Measurements from ENCODE around the gene CIAO3. TPM values are rescaled to one million over a fixed set of nuclear protein-coding genes. Genes with fewer than 3 reads are reported as not detected.

CIAO3 gene
- polyA plus RNA-seq, 1 donor from 2014 or later = 57.8 TPM

- H3K27ac ChIP-seq (ENCODE audit: low read length) = no peak overlapping the region
- no peaks in the 10 kb centered on the region for H3K79me2 ChIP-seq (replicated peaks; ENCODE audit: insufficient read depth, low read length)
- no peaks in the 10 kb centered on the region for H3K36me3 ChIP-seq (ENCODE audit: insufficient read depth, low read length)
- no peaks in the 10 kb centered on the region for H3K27me3 ChIP-seq (ENCODE audit: insufficient read depth, low read depth, low read length)
- no peaks in the 10 kb centered on the region for H3K9me3 ChIP-seq (ENCODE audit: low read length)
- no peaks in the 10 kb centered on the region for H4K20me1 ChIP-seq (ENCODE audit: insufficient read depth)
- no peak overlapping the region for H3K4me3 ChIP-seq (ENCODE audit: low read length)
- H3K9ac ChIP-seq (ENCODE audit: low read length) = no peak overlapping the region
- no peaks in the 10 kb centered on the region for H3K9me2 ChIP-seq (ENCODE audit: insufficient read depth, low read length)
- TF ChIP-seq CTCF (IDR thresholded peaks at IDR 0.05; ENCODE audit: poor library complexity, severe bottlenecking) (no peak), REST (IDR thresholded peaks at IDR 0.05; ENCODE audit: borderline replicate concordance) (no peak), MXI1 (conservative IDR thresholded peaks at IDR 0.05; ENCODE audit: poor library complexity, severe bottlenecking) (no peak), EP300 (conservative IDR thresholded peaks at IDR 0.05; ENCODE audit: poor library complexity, severe bottlenecking) (no peak)
- H3K4me2 ChIP-seq (ENCODE audit: low read length) = no peak overlapping the region
- no peaks in the 10 kb centered on the region for H3F3A ChIP-seq (ENCODE audit: insufficient read depth, low read length, poor library complexity, severe bottlenecking)
- no peak overlapping the region for H2AFZ ChIP-seq (ENCODE audit: low read depth, low read length)
Observed at GRCh38 chr16:765488-765865, 24.7 kb upstream of the CIAO3 start.

- Histone ChIP-seq H3K79me2 (replicated peaks; ENCODE audit: insufficient read depth, low read length) (no peaks in the 10 kb centered on the region), H3K27ac (ENCODE audit: low read length) (no peak overlapping the region), H4K20me1 (ENCODE audit: insufficient read depth) (no peaks in the 10 kb centered on the region), H3F3A (ENCODE audit: insufficient read depth, low read length, poor library complexity, severe bottlenecking) (no peaks in the 10 kb centered on the region), H3K27me3 (ENCODE audit: insufficient read depth, low read depth, low read length) (no peaks in the 10 kb centered on the region), H3K9me2 (ENCODE audit: insufficient read depth, low read length) (no peaks in the 10 kb centered on the region), H3K4me2 (ENCODE audit: low read length) (no peak overlapping the region), H3K4me3 (ENCODE audit: low read length) (no peak overlapping the region), H2AFZ (ENCODE audit: low read depth, low read length) (no peak overlapping the region), H3K9me3 (ENCODE audit: low read length) (no peaks in the 10 kb centered on the region), H3K9ac (ENCODE audit: low read length) (no peak overlapping the region), H3K36me3 (ENCODE audit: insufficient read depth, low read length) (no peaks in the 10 kb centered on the region)
- TF ChIP-seq TAF1 (IDR thresholded peaks at IDR 0.05; ENCODE audit: low read depth) = no peak
- TF ChIP-seq SMC3 (conservative IDR thresholded peaks at IDR 0.05; ENCODE audit: poor library complexity) = no peak
- no peak for TF ChIP-seq POLR2AphosphoS5 (IDR thresholded peaks at IDR 0.05)
- no peak for TF ChIP-seq EZH2 (IDR thresholded peaks at IDR 0.05; ENCODE audit: borderline replicate concordance, insufficient read depth, low read length, poor library complexity, severe bottlenecking)
- no peak for TF ChIP-seq REST (IDR thresholded peaks at IDR 0.05; ENCODE audit: borderline replicate concordance)
- TF ChIP-seq RAD21 (conservative IDR thresholded peaks at IDR 0.05) = no peak
- no peak for TF ChIP-seq CTCF (IDR thresholded peaks at IDR 0.05; ENCODE audit: poor library complexity, severe bottlenecking)
- no peak for TF ChIP-seq MXI1 (conservative IDR thresholded peaks at IDR 0.05; ENCODE audit: poor library complexity, severe bottlenecking)
- no peak for TF ChIP-seq EP300 (conservative IDR thresholded peaks at IDR 0.05; ENCODE audit: poor library complexity, severe bottlenecking)
Observed at GRCh38 chr16:764848-765487, 24.2 kb upstream of the CIAO3 start.
